K562 (cell line): Measurements from ENCODE around the gene ABAT. TPM values are rescaled to one million over a fixed set of nuclear protein-coding genes. Genes with fewer than 3 reads are reported as not detected.

Source experiments
- ARID4B ChIP-seq: sonication (generic); formaldehyde crosslinking; IDR thresholded peaks from 2 replicates; pipeline ENCODE4 v1.8.0; 2022; ENCODE audit warnings: mild to moderate bottlenecking, missing genetic modification reagents
- BCLAF1 ChIP-seq, 2 experiments: fragments of 450-650 bp in 1 of 2; IDR thresholded peaks; 2 replicates each; pipeline ENCODE4 v1.6.1; 2011 to 2017; ENCODE audit warnings: low read depth in 2 of 2, antibody characterized with exemption in 1 of 2, borderline replicate concordance in 1 of 2, low read length in 1 of 2, mild to moderate bottlenecking in 1 of 2, mixed read lengths in 1 of 2; ENCODE audit not compliant: control insufficient read depth in 1 of 2
- CBX3 ChIP-seq, 2 experiments: IDR thresholded peaks; 1 replicate in 1 of 2; 2 replicates in 1 of 2; pipeline ENCODE4 v1.6.1; 2012; ENCODE audit warnings: inconsistent platforms in 2 of 2, low read length in 2 of 2, borderline replicate concordance in 1 of 2, control low read depth in 1 of 2
- CEBPB ChIP-seq: fragments of 450-650 bp; IDR thresholded peaks from 2 replicates; pipeline ENCODE4 v1.6.1; 2016; ENCODE audit warnings: missing genetic modification characterization, missing compliant biosample characterization
- DMBX1 ChIP-seq: fragments of 250-450 bp; sonication (Bioruptor Pico); IDR thresholded peaks from 2 replicates; pipeline ENCODE4 v1.8.0; 2022; ENCODE audit warnings: inconsistent platforms, mild to moderate bottlenecking, moderate library complexity, borderline replicate concordance
- ELK3 ChIP-seq: fragments of 450-650 bp; formaldehyde crosslinking; IDR thresholded peaks from 2 replicates; pipeline ENCODE4 v1.4.0; 2020; ENCODE audit warnings: mild to moderate bottlenecking
- ESRRB ChIP-seq: fragments of 250-450 bp; sonication (Bioruptor Pico); IDR thresholded peaks from 2 replicates; pipeline ENCODE4 v1.5.0; 2020; ENCODE audit warnings: mild to moderate bottlenecking, moderate library complexity, borderline replicate concordance
- GATAD2A ChIP-seq: fragments of 450-650 bp; IDR thresholded peaks from 2 replicates; pipeline ENCODE4 v1.6.1; 2017
- HMG20A ChIP-seq: fragments of 450-650 bp; formaldehyde crosslinking; conservative IDR thresholded peaks from 2 replicates; pipeline ENCODE4 v1.4.0; 2020; ENCODE audit warnings: mild to moderate bottlenecking, mixed read lengths
- IRF2 ChIP-seq: sonication (generic); formaldehyde crosslinking; IDR thresholded peaks from 2 replicates; pipeline ENCODE4 v1.8.1; 2022; ENCODE audit warnings: mild to moderate bottlenecking, missing genetic modification reagents
- MXD1 ChIP-seq: fragments of 250-450 bp; sonication (Bioruptor Pico); IDR thresholded peaks from 2 replicates; pipeline ENCODE4 v1.8.0; 2021; ENCODE audit warnings: borderline replicate concordance, mild to moderate bottlenecking, moderate library complexity; ENCODE audit not compliant: poor library complexity, severe bottlenecking
- NFATC3 ChIP-seq: fragments of 450-650 bp; IDR thresholded peaks from 2 replicates; pipeline ENCODE4 v1.6.1; 2017; ENCODE audit warnings: mild to moderate bottlenecking
- NFRKB ChIP-seq: fragments of 450-650 bp; IDR thresholded peaks from 2 replicates; pipeline ENCODE4 v1.6.1; 2016; ENCODE audit warnings: low read depth
- PCBP2 ChIP-seq: fragments of 200-400 bp; formaldehyde crosslinking; IDR thresholded peaks from 2 replicates; pipeline ENCODE4 v1.6.1; 2018; ENCODE audit warnings: low read length, low read depth, mild to moderate bottlenecking, moderate library complexity; ENCODE audit not compliant: poor library complexity, severe bottlenecking
- POLR2AphosphoS2 ChIP-seq: IDR thresholded peaks from 2 replicates; pipeline ENCODE4 v1.6.1; 2012; ENCODE audit warnings: low read length, improper control_type of control experiment
- SRSF1 ChIP-seq: fragments of 200-400 bp; formaldehyde crosslinking; IDR thresholded peaks from 2 replicates; pipeline ENCODE4 v1.6.1; 2017; ENCODE audit warnings: mild to moderate bottlenecking, low read depth, low read length, moderate library complexity
- SUPT5H ChIP-seq: fragments of 450-650 bp; IDR thresholded peaks from 2 replicates; pipeline ENCODE4 v1.6.1; 2016
- XRCC3 ChIP-seq: fragments of 450-650 bp; IDR thresholded peaks from 2 replicates; pipeline ENCODE4 v1.6.1; 2017; ENCODE audit warnings: mild to moderate bottlenecking, moderate library complexity
- ZNF699 ChIP-seq: fragments of 250-450 bp; sonication (Bioruptor Pico); IDR thresholded peaks from 2 replicates; pipeline ENCODE4 v1.8.0; 2021; ENCODE audit warnings: mild to moderate bottlenecking, moderate library complexity; ENCODE audit not compliant: insufficient replicate concordance
- polyA plus RNA-seq, 8 experiments: library from polyadenylated mRNA; depleted of rRNA in 4 of 8; stranded (reverse) in 5 of 8; unstranded in 3 of 8; fragments of >200 nt; fragmentation: Nextera tagmentation in 2 of 8; fragmentation: Illumina TruSeq in 1 of 8; extraction: Ambion mirVana in 2 of 8; extraction: Trizol in 1 of 8; gene quantifications; 2 replicates each; pipeline versions ENCODE4 v1.2.1 to v1.2.3, GENCODE V29; 2011 to 2014; ENCODE audit warnings: inconsistent platforms in 1 of 8, missing spikeins in 1 of 8
- total RNA-seq, 7 experiments: library from RNA; depleted of rRNA in 6 of 7; stranded (reverse); fragments of >200 nt in 6 of 7; fragmentation: Illumina TruSeq in 2 of 7; extraction: Trizol in 2 of 7; gene quantifications; 2 replicates each; pipeline versions ENCODE4 v1.2.1 to v1.2.3, GENCODE V29; 2011 to 2021; ENCODE audit warnings: low replicate concordance in 1 of 7

The ABAT gene
- total and polyA plus RNA-seq, 9 of the 15 experiments (the other 6 are each of a cell fraction or from before 2014, with no cell fraction given): 0.01 to 0.49 (median 0.10) TPM

GRCh38 chr16:8797364-8798173, 123.2 kb downstream of the ABAT start, which contains the start of the genes PMM2 and TMEM186 (continued):
- TF ChIP-seq DMBX1 (CRISPR knock-in tag): no peak
- no peak for TF ChIP-seq HMG20A
- TF ChIP-seq PCBP2: no peak
- TF ChIP-seq BCLAF1 (IDR thresholded peaks at IDR 0.05; ENCODE audit: borderline replicate concordance in 1 of 2, control insufficient read depth in 1 of 2, low read depth in 2 of 2, low read length in 1 of 2): no peak
- no peak for TF ChIP-seq SRSF1
- TF ChIP-seq XRCC3: no peak
- peak; percentile 99 for TF ChIP-seq ARID4B (CRISPR knock-in tag)
- peak; percentile 90 for TF ChIP-seq SUPT5H
- no peak for TF ChIP-seq CEBPB (tag)
- peak; percentile 93 for TF ChIP-seq MXD1 (CRISPR knock-in tag)
- no peak for TF ChIP-seq ZNF699 (CRISPR knock-in tag)
- TF ChIP-seq NFATC3: no peak
- TF ChIP-seq ELK3 (CRISPR knock-in tag): no peak
- TF ChIP-seq NFRKB: no peak
- no peak for TF ChIP-seq POLR2AphosphoS2
- TF ChIP-seq CBX3 (IDR thresholded peaks at IDR 0.05; ENCODE audit: borderline replicate concordance in 1 of 2, low read length in 2 of 2): peak in 1 of 2 experiments; percentile 47; a peak in 1 of 3 replicates
- TF ChIP-seq ESRRB (CRISPR knock-in tag): no peak
- TF ChIP-seq IRF2 (CRISPR knock-in tag): no peak
- TF ChIP-seq GATAD2A: no peak
